ENCODE measurements around the gene XYLT1.

The XYLT1 gene

GRCh38 chr16:17205279-17206211, 265.2 kb downstream of the XYLT1 start:
- H3K9ac ChIP-seq (ENCODE audit: low read length) = no peak overlapping the region
- no peaks in the 10 kb centered on the region for H3K9me3 ChIP-seq (ENCODE audit: insufficient read depth, low read length)
- no peaks in the 10 kb centered on the region for H3K79me2 ChIP-seq (ENCODE audit: low read length)
- no peak overlapping the region for H2AFZ ChIP-seq (ENCODE audit: low read depth, low read length)
- H4K20me1 ChIP-seq (ENCODE audit: insufficient read depth, low read length) = no peaks in the 10 kb centered on the region
- no peak overlapping the region for H3K4me3 ChIP-seq (ENCODE audit: low read length)
- H3K4me2 ChIP-seq (ENCODE audit: low read length) = no peak overlapping the region
- H3K4me1 ChIP-seq (ENCODE audit: low read length) = no peaks in the 10 kb centered on the region
- no peaks in the 10 kb centered on the region for H3K27me3 ChIP-seq (ENCODE audit: low read depth, low read length)
- H3K36me3 ChIP-seq (replicated peaks; ENCODE audit: low read depth, low read length) = no peaks in the 10 kb centered on the region
- TF ChIP-seq EZH2phosphoT487 (IDR thresholded peaks at IDR 0.05; ENCODE audit: low read depth) = no peak
- TF ChIP-seq CTCF (IDR thresholded peaks at IDR 0.05; ENCODE audit: low read depth, low read length) = no peak
- H3K27ac ChIP-seq (ENCODE audit: low read length) = no peak overlapping the region

DNA sequence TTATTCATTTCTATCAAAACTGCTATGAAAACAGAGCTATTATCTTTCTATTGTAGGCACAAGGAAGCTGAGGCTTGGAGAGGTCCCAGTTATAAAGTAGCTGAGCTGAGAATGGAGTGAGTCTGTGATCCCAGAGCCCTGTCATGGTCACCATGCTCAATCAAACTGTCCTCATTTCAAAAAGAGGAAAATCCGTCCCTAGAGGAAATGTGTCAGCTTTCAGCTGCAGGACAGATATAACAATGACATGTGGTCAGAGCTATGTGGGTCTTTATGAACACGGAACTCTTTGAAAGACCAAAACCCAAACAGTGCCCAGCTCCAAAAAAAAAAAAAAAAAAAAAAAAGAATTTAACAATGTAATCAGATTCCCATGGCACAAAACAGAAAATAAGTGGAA, 266.1 kb downstream of the XYLT1 start:
- TF ChIP-seq EZH2phosphoT487 (IDR thresholded peaks at IDR 0.05; ENCODE audit: low read depth) = no peak
- no peak for TF ChIP-seq CTCF (IDR thresholded peaks at IDR 0.05; ENCODE audit: low read depth, low read length)
- no peaks in the 10 kb centered on the region for H3K36me3 ChIP-seq (replicated peaks; ENCODE audit: low read depth, low read length)

DNA sequence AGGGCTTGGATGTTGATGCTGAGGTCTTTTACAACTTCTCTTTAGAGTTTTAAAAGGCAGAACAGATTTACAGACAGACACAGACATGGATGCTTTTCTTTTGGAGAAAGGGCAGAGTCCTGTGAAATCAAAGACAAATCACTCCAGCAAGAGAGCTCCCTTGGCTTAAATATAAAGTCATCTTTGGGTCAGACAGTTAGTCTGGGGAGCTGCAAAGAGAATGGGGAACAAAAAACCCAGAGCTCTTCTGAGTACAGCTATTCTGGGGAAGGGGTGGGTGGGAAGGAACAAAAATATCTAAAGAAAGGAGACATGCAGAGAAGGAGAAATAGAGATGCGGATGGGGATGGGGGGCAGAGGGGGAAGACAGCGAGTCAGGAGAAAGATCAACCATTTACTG, 266.6 kb downstream of the XYLT1 start:
- Histone ChIP-seq H3K4me2 (ENCODE audit: low read length) (no peak overlapping the region), H4K20me1 (ENCODE audit: insufficient read depth, low read length) (no peaks in the 10 kb centered on the region), H3K4me3 (ENCODE audit: low read length) (no peak overlapping the region), H3K4me1 (ENCODE audit: low read length) (no peaks in the 10 kb centered on the region), H2AFZ (ENCODE audit: low read depth, low read length) (no peak overlapping the region), H3K27me3 (ENCODE audit: low read depth, low read length) (no peaks in the 10 kb centered on the region), H3K9me3 (ENCODE audit: insufficient read depth, low read length) (no peaks in the 10 kb centered on the region), H3K9ac (ENCODE audit: low read length) (no peak overlapping the region), H3K27ac (ENCODE audit: low read length) (no peak overlapping the region), H3K79me2 (ENCODE audit: low read length) (no peaks in the 10 kb centered on the region), H3K36me3 (replicated peaks; ENCODE audit: low read depth, low read length) (no peaks in the 10 kb centered on the region)
- TF ChIP-seq EZH2phosphoT487 (IDR thresholded peaks at IDR 0.05; ENCODE audit: low read depth) = no peak
- TF ChIP-seq CTCF (IDR thresholded peaks at IDR 0.05; ENCODE audit: low read depth, low read length) = no peak

More for the DNA sequence above, 266.1 kb downstream of the XYLT1 start:
- H3K27ac ChIP-seq (ENCODE audit: low read length) = no peak overlapping the region
- H3K4me1 ChIP-seq (ENCODE audit: low read length) = no peaks in the 10 kb centered on the region
- no peak overlapping the region for H3K4me3 ChIP-seq (ENCODE audit: low read length)
- no peaks in the 10 kb centered on the region for H3K27me3 ChIP-seq (ENCODE audit: low read depth, low read length)
- no peaks in the 10 kb centered on the region for H3K9me3 ChIP-seq (ENCODE audit: insufficient read depth, low read length)
- no peak overlapping the region for H3K9ac ChIP-seq (ENCODE audit: low read length)
- no peaks in the 10 kb centered on the region for H4K20me1 ChIP-seq (ENCODE audit: insufficient read depth, low read length)
- H2AFZ ChIP-seq (ENCODE audit: low read depth, low read length) = no peak overlapping the region
- no peaks in the 10 kb centered on the region for H3K79me2 ChIP-seq (ENCODE audit: low read length)
- no peak overlapping the region for H3K4me2 ChIP-seq (ENCODE audit: low read length)

GRCh38 chr16:17203424-17203823, 267.3 kb downstream of the XYLT1 start:
- Histone ChIP-seq H3K4me2 (ENCODE audit: low read length) (no peak overlapping the region), H2AFZ (ENCODE audit: low read depth, low read length) (no peak overlapping the region), H3K27me3 (ENCODE audit: low read depth, low read length) (no peaks in the 10 kb centered on the region), H3K79me2 (ENCODE audit: low read length) (no peaks in the 10 kb centered on the region), H3K9me3 (ENCODE audit: insufficient read depth, low read length) (no peaks in the 10 kb centered on the region), H3K9ac (ENCODE audit: low read length) (no peak overlapping the region), H3K27ac (ENCODE audit: low read length) (no peak overlapping the region), H3K4me3 (ENCODE audit: low read length) (no peak overlapping the region), H3K36me3 (replicated peaks; ENCODE audit: low read depth, low read length) (no peaks in the 10 kb centered on the region), H4K20me1 (ENCODE audit: insufficient read depth, low read length) (no peaks in the 10 kb centered on the region), H3K4me1 (ENCODE audit: low read length) (no peaks in the 10 kb centered on the region)
- TF ChIP-seq EZH2phosphoT487 (IDR thresholded peaks at IDR 0.05; ENCODE audit: low read depth) (no peak), CTCF (IDR thresholded peaks at IDR 0.05; ENCODE audit: low read depth, low read length) (no peak)

Data from OCI-LY3 (cell line).